Neuron (in vitro differentiated cells): Measurements from ENCODE around the gene NIPA2.

Source experiments
- H2AFZ ChIP-seq: one replicate; pipeline ENCODE4 v1.6.1; 2013; ENCODE audit warnings: low read depth, mild to moderate bottlenecking, inconsistent platforms, low read length, moderate library complexity
- H3K27me3 ChIP-seq: one replicate; pipeline ENCODE4 v1.6.1; 2013; ENCODE audit warnings: low read length; ENCODE audit not compliant: insufficient read depth
- H3K36me3 ChIP-seq: one replicate; pipeline ENCODE4 v1.6.1; 2013; ENCODE audit warnings: low read length; ENCODE audit not compliant: insufficient read depth
- H3K4me1 ChIP-seq: one replicate; pipeline ENCODE4 v1.6.1; 2013; ENCODE audit warnings: low read length; ENCODE audit not compliant: insufficient read depth
- H3K4me3 ChIP-seq: 2 replicates; pipeline ENCODE4 v1.5.1; 2013; ENCODE audit warnings: mild to moderate bottlenecking, low read length, moderate library complexity
- H3K9me3 ChIP-seq: one replicate; pipeline ENCODE4 v1.6.1; 2013; ENCODE audit warnings: low read length

Gene NIPA2

DNA sequence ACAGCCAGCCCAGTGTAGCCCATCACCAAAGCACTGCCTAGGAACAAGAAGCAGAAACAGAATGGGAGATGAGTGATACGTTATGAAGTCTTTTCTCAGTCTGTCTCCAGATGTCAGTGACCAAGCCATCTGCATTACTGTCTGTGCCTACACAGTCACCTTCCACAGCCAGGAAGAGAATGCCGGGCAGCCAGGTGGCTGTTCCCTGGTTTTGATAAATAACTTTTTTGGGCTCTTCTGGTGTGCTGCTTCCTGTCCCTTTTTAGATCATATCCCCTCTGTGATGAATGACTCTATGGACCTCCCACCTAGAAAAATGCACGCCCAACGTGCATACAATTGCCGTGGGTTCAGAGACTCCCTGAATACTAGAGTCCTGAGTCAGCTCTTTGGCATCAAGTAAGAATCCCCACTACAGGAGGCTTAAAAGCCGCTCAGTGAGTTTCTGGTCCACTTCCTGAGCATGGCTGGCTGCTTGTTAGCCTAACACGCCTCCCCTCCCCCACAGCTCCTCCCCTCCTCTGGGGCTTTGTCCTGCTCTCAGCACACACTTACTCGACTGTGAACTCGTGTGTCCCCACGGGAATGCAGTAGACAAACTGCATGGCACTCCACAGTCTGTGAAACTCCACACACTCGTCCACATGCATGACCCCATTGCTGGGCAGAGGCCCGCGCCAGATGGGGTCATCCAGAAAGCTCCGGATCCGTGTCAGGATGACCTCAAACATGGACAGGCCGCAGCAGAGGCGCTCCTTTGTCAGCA, 34.7 kb downstream of the NIPA2 start:
- H3K27me3 ChIP-seq = no peaks in the 10 kb centered on the region
- H3K4me3 ChIP-seq = no peak overlapping the region
- peaks cover 4% of the 10 kb centered on the region for H3K9me3 ChIP-seq
- no peak overlapping the region for H2AFZ ChIP-seq
- no peaks in the 10 kb centered on the region for H3K4me1 ChIP-seq
- H3K36me3 ChIP-seq = peaks cover 72% of the 10 kb centered on the region

DNA sequence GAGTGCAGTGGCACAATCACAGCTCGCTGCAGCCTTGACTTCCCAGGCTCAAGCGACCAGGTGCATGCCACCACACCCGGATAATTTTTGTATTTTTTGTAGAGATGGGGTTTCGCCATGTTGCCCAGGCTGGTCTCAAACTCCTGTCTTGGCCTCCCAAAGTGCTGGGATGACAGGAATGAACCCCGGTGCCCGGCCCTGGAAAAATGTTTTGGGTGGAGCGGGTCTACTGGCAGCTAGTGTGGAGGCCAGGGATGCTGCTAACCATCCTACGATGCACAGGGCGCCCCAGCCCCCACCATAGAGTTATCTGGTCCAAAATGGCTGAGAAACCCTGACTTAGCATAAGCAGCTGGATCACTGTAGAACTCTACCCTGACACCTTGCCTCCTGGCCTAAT, 35.4 kb downstream of the NIPA2 start:
- H3K4me3 ChIP-seq = no peak overlapping the region
- no peak overlapping the region for H2AFZ ChIP-seq
- H3K36me3 ChIP-seq = peaks cover 67% of the 10 kb centered on the region
- no peaks in the 10 kb centered on the region for H3K27me3 ChIP-seq
- peaks cover 4% of the 10 kb centered on the region for H3K9me3 ChIP-seq
- no peaks in the 10 kb centered on the region for H3K4me1 ChIP-seq

GRCh38 chr15:22874256-22874655, 35.8 kb downstream of the NIPA2 start:
- H3K27me3 ChIP-seq = no peaks in the 10 kb centered on the region
- no peak overlapping the region for H2AFZ ChIP-seq
- no peak overlapping the region for H3K4me3 ChIP-seq
- peaks cover 4% of the 10 kb centered on the region for H3K9me3 ChIP-seq
- peaks cover 66% of the 10 kb centered on the region for H3K36me3 ChIP-seq
- H3K4me1 ChIP-seq = no peaks in the 10 kb centered on the region

DNA sequence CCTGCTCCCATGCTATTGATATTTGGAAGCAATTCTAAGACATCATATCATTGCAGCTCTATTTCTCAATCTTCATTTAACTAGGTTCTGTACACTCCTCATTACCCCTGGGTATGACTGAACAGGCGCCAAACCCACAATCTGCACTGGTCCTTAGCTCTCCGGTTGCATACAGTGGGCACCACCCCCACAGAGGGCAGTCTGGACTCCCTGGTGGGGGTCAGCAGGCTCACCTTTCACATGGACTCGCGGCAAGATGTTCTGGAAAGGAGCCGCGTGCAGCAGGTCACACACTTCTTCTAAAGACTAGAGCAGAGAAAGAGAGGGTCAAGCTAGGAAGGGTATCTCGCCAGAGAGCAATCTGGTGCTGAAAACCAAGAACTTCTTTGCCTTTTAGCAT, 36.5 kb downstream of the NIPA2 start:
- Histone ChIP-seq H3K36me3 (peaks cover 64% of the 10 kb centered on the region), H3K27me3 (no peaks in the 10 kb centered on the region), H3K4me3 (no peak overlapping the region), H2AFZ (no peak overlapping the region), H3K4me1 (no peaks in the 10 kb centered on the region), H3K9me3 (peaks cover 4% of the 10 kb centered on the region)

- Histone ChIP-seq H3K9me3 (peaks cover 4% of the 10 kb centered on the region), H3K27me3 (no peaks in the 10 kb centered on the region), H3K4me1 (no peaks in the 10 kb centered on the region), H3K4me3 (no peak overlapping the region), H3K36me3 (peaks cover 66% of the 10 kb centered on the region), H2AFZ (no peak overlapping the region)
Measured at GRCh38 chr15:22877117-22877516, 38.7 kb downstream of the NIPA2 start.

DNA sequence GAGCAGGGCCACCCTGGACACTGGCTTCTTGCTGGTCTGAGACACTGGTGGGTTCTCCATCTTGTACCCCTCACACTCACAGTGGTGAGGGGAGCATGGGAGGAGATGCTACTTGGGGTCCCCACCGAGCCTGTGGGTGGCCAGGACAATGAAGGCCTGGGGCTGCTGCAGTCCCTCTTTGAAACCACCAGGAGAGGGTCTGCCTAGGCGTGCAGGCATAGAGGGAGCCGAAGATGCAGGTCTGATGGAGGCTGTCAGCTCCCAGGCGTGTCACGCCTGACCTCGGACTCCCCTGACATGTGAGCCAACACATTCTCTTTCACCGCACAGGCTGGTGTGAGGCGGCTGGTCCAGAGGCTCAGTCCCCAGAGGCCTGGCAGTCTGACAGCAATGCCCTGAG, 39.1 kb downstream of the NIPA2 start:
- H3K36me3 ChIP-seq = peaks cover 67% of the 10 kb centered on the region
- H3K4me1 ChIP-seq = no peaks in the 10 kb centered on the region
- H3K27me3 ChIP-seq = no peaks in the 10 kb centered on the region

GRCh38 chr15:22878103-22878502, 39.6 kb downstream of the NIPA2 start:
- Histone ChIP-seq H3K36me3 (peaks cover 65% of the 10 kb centered on the region), H3K4me3 (no peak overlapping the region), H3K9me3 (peaks cover 4% of the 10 kb centered on the region), H3K27me3 (no peaks in the 10 kb centered on the region), H2AFZ (no peak overlapping the region), H3K4me1 (no peaks in the 10 kb centered on the region)

More for the DNA sequence above, 39.1 kb downstream of the NIPA2 start:
- H2AFZ ChIP-seq = no peak overlapping the region
- no peak overlapping the region for H3K4me3 ChIP-seq
- H3K9me3 ChIP-seq = peaks cover 4% of the 10 kb centered on the region

DNA sequence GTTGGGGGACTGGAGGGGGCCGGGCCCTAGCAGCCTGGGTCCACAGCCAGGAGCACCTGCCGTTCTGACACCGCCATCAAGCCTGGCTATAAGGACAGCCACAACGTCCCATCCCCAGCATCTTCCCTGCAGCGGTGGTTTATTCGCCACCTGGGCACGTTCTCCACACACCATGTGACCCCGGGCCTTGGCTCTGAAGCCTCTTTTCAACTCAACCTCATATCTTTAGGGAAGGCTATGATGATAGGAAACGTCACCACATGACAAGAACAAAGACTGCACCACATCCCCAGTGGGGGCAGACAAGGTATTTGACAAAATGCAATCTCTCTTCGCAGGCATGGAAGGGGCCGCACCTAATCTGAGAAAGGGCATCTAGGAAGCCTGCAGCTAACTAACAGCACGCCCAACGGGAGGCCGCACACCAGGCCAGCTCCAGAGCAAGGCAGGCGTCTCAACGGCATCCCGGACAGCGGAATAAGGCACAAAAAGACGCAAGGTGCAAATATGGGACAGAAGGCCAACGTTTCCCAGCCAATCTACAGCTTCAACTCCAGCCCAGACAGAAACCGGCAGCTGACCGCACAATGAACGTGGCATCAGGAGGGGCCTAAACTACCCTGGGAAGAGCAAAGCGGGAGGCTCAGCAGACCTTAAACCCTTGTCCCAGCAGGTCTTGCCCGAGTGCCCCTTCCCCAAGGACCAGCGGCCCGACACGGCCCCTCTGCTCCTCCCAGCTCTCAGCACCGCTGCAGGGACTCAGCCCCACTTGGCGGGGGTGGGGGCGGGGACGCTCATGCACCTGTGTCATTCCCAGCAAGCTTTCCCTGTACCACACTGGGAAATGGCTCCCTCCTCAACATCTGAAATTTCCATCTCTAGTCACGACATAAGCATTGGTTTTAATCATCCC, 41.9 kb downstream of the NIPA2 start:
- Histone ChIP-seq H3K36me3 (peaks cover 50% of the 10 kb centered on the region), H3K4me1 (no peaks in the 10 kb centered on the region), H3K9me3 (peaks cover 4% of the 10 kb centered on the region), H3K27me3 (no peaks in the 10 kb centered on the region), H3K4me3 (no peak overlapping the region), H2AFZ (no peak overlapping the region)

- Histone ChIP-seq H3K36me3 (peaks cover 47% of the 10 kb centered on the region), H3K4me3 (no peak overlapping the region), H3K4me1 (no peaks in the 10 kb centered on the region)
Measured at GRCh38 chr15:22880981-22881738, 42.7 kb downstream of the NIPA2 start.

DNA sequence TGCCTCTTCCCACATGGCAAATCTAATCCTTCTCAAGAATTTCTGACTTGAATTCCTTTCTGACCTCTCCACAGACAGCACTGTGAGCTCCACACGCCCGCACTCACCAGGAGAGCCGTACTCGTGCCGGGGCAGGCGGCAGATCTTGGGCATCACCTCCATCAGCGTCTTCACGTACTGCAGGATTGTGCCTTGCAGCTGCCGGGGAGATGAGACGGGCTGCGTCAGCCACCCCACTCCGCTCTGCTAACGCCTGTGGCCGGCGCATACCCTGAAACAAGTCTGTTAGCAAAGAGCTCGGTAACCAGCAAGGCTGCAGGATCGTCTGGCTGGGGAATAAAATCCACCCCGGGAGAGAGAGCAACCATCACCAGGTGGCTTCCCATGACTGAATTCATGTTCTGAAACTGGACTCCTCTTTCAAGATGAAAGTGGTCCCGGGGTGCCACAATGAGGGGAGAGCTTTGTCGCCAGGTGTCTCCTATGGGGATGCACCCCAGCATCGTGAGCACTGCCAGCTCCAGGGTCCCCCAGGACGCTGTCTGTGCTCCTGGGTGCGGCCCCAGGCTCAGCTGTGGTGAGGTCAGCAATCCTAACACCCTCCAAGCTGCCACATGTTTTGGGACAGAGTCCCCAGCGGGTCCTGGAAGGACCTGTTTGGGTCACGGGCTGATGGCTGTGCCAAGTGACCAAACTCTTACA, 43.4 kb downstream of the NIPA2 start:
- no peak overlapping the region for H2AFZ ChIP-seq
- H3K4me3 ChIP-seq = no peak overlapping the region
- H3K9me3 ChIP-seq = peaks cover 4% of the 10 kb centered on the region
- H3K4me1 ChIP-seq = no peaks in the 10 kb centered on the region
- no peaks in the 10 kb centered on the region for H3K27me3 ChIP-seq
- H3K36me3 ChIP-seq = peaks cover 49% of the 10 kb centered on the region

More at GRCh38 chr15:22880981-22881738, 42.7 kb downstream of the NIPA2 start:
- no peaks in the 10 kb centered on the region for H3K27me3 ChIP-seq
- peaks cover 4% of the 10 kb centered on the region for H3K9me3 ChIP-seq
- no peak overlapping the region for H2AFZ ChIP-seq

DNA sequence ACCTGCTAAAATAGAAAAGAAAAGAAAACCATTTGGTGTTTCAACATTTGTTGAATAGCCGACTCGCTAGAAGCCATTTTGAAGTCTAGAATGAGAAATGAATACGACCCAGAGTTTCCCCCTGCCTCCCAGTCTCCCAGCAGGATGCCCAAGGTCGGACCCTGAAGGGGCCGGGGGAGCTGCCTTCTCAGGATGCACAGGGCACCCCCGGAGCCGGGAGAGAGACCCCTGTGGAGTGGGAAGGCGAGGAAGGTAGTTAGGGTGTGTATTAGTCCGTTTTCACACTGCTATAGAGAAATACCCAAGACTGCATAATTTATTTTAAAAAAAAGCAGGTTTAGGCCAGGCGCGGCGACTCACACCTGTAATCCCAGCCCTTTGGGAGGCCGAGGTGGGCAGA, 44.7 kb downstream of the NIPA2 start:
- no peak overlapping the region for H3K4me3 ChIP-seq
- no peaks in the 10 kb centered on the region for H3K9me3 ChIP-seq
- H3K36me3 ChIP-seq = peaks cover 56% of the 10 kb centered on the region
- H2AFZ ChIP-seq = no peak overlapping the region
- H3K4me1 ChIP-seq = no peaks in the 10 kb centered on the region
- no peaks in the 10 kb centered on the region for H3K27me3 ChIP-seq

- no peaks in the 10 kb centered on the region for H3K4me1 ChIP-seq
- H3K36me3 ChIP-seq = peaks cover 55% of the 10 kb centered on the region
- no peak overlapping the region for H2AFZ ChIP-seq
- H3K9me3 ChIP-seq = no peaks in the 10 kb centered on the region
- H3K4me3 ChIP-seq = no peak overlapping the region
- H3K27me3 ChIP-seq = no peaks in the 10 kb centered on the region
Measured at GRCh38 chr15:22884344-22884743, 45.9 kb downstream of the NIPA2 start.
